ENCODE measurements around the gene SHQ1. TPM values are rescaled to one million over a fixed set of nuclear protein-coding genes. Genes with fewer than 3 reads are reported as not detected.

SHQ1 gene
- total and polyA plus RNA-seq, 11 donors: 7.2 to 26.0 (median 19.9) TPM

- no peak overlapping the region for H3K27ac ChIP-seq
- no peak overlapping the region for H3K4me3 ChIP-seq
- no peaks in the 10 kb centered on the region for H3K36me3 ChIP-seq
- peaks cover 0 to 18% (median 1%) of the 10 kb centered on the region in 12 donors for H3K4me1 ChIP-seq
- WGBS, 4 donors: 94 to 97% (median 97%) methylated on average over 6 of the region's 6 CpGs
- DNase-seq (no peak), ATAC-seq (no peak)
- no peaks in the 10 kb centered on the region for H3K27me3 ChIP-seq
- no peaks in the 10 kb centered on the region for H3K9me3 ChIP-seq
- intact Hi-C loops (cut with DNase I): no loop called here
- TF ChIP-seq CTCF (IDR thresholded peaks at IDR 0.05): no peak
- no peak for TF ChIP-seq POLR2A (IDR thresholded peaks at IDR 0.05)
These were observed 123.0 kb downstream of the SHQ1 start for GRCh38 chr3:72725229-72725628.

GRCh38 chr3:72724070-72724469 is 124.2 kb downstream of the SHQ1 start:
- intact Hi-C loops (cut with DNase I): no loop called here
- DNase-seq: no peak
- peaks cover 0 to 18% (median 1%) of the 10 kb centered on the region in 12 donors for H3K4me1 ChIP-seq
- no peaks in the 10 kb centered on the region for H3K27me3 ChIP-seq
- no peak overlapping the region for H3K4me3 ChIP-seq
- ATAC-seq: no peak
- no peak overlapping the region for H3K27ac ChIP-seq
- no peaks in the 10 kb centered on the region for H3K9me3 ChIP-seq
- TF ChIP-seq CTCF (IDR thresholded peaks at IDR 0.05) (no peak), POLR2A (IDR thresholded peaks at IDR 0.05) (no peak)
- WGBS, 4 donors: 88 to 98% (median 93%) methylated on average over 10 of the region's 10 CpGs
- no peaks in the 10 kb centered on the region for H3K36me3 ChIP-seq

- no peak overlapping the region for H3K27ac ChIP-seq
- ATAC-seq (peak in 3 of 4 donors; percentile 63 to 79 (median 78)), DNase-seq (no peak)
- H3K9me3 ChIP-seq: no peaks in the 10 kb centered on the region
- intact Hi-C loops (cut with DNase I): no loop called here
- no peaks in the 10 kb centered on the region for H3K36me3 ChIP-seq
- H3K4me1 ChIP-seq: peaks cover 0 to 18% (median 1%) of the 10 kb centered on the region in 12 donors
- WGBS, 4 donors: 56 to 60% (median 58%) methylated on average over 8 of the region's 8 CpGs
- H3K4me3 ChIP-seq: no peak overlapping the region
- H3K27me3 ChIP-seq: no peaks in the 10 kb centered on the region
- TF ChIP-seq CTCF (IDR thresholded peaks at IDR 0.05) (no peak), POLR2A (IDR thresholded peaks at IDR 0.05) (no peak)
These were observed 125.1 kb downstream of the SHQ1 start for GRCh38 chr3:72722930-72723726.

GRCh38 chr3:72721683-72722381 is 126.4 kb downstream of the SHQ1 start:
- intact Hi-C loops (cut with DNase I): no loop called here
- TF ChIP-seq POLR2A (IDR thresholded peaks at IDR 0.05) (no peak), CTCF (IDR thresholded peaks at IDR 0.05) (no peak)

More at GRCh38 chr3:72721683-72722381, 126.4 kb downstream of the SHQ1 start:
- 34 to 39% (median 36%) methylated on average over 7 of the region's 7 CpGs for WGBS, 4 donors
- DNase-seq (no peak), ATAC-seq (no peak)
- Histone ChIP-seq H3K4me3 (no peak overlapping the region), H3K27me3 (no peaks in the 10 kb centered on the region), H3K9me3 (no peaks in the 10 kb centered on the region), H3K4me1 (peaks cover 0 to 18% (median 1%) of the 10 kb centered on the region in 12 donors), H3K27ac (no peak overlapping the region), H3K36me3 (no peaks in the 10 kb centered on the region)

Measured in heart left ventricle (tissue), 16 donors.